Caco-2 (cell line): ENCODE measurements around the gene ABAT. TPM values are rescaled to one million over a fixed set of nuclear protein-coding genes. Genes with fewer than 3 reads are reported as not detected.

ENCODE experiments used
- BruUV-seq: library from RNA; stranded (reverse); fragments of 400-500 nt; replicated peaks from 2 replicates; lab custom pipeline; 2021; lab: Mats Ljungman, UMichigan
- CTCF ChIA-PET: fragments of 300-600 bp; sonication (Branson Sonifier 250); formaldehyde crosslinking; loops from one replicate; lab custom pipeline; 2022; ENCODE audit warnings: antibody characterized with exemption; lab: Charles Lee
- POLR2A ChIA-PET: fragments of 300-600 bp; sonication (Branson Sonifier 250); formaldehyde crosslinking; loops from one replicate; lab custom pipeline; 2022; ENCODE audit warnings: antibody characterized with exemption; lab: Charles Lee
- DNase-seq, 2 experiments: peaks; one replicate each; pipeline versions ENCODE4 v3.0.0 to v3.0.0-alpha.2; 2020 to 2022
- H3K27me3 ChIP-seq: replicated peaks from 2 replicates; pipeline ENCODE4 v1.6.0; 2011; ENCODE audit warnings: low read length; ENCODE audit not compliant: control insufficient read depth, insufficient read depth
- H3K36me3 ChIP-seq: 2 replicates; pipeline ENCODE4 v1.5.1; 2011; ENCODE audit warnings: low read length; ENCODE audit not compliant: control insufficient read depth, insufficient read depth
- H3K4me1 ChIP-seq: fragments of 250-450 bp; sonication (Bioruptor Pico); 2 replicates; pipeline ENCODE4 v1.5.1; 2020; ENCODE audit warnings: mild to moderate bottlenecking
- H3K4me3 ChIP-seq: 2 replicates; pipeline ENCODE4 v1.5.1; 2011; ENCODE audit warnings: low read depth, mild to moderate bottlenecking, control low read depth, low read length
- H3K9me3 ChIP-seq: fragments of 250-450 bp; sonication (Bioruptor Pico); 2 replicates; pipeline ENCODE4 v1.5.1; 2020; ENCODE audit warnings: mild to moderate bottlenecking, moderate library complexity
- H3K27ac Mint-ChIP-seq: one replicate; pipeline ENCODE4 v1.8.0; 2022; ENCODE audit warnings: mixed read lengths; ENCODE audit not compliant: unreplicated experiment
- H3K27me3 Mint-ChIP-seq: one replicate; pipeline ENCODE4 v1.8.0; 2022; ENCODE audit warnings: mixed read lengths; ENCODE audit not compliant: insufficient read depth, unreplicated experiment
- H3K36me3 Mint-ChIP-seq: one replicate; pipeline ENCODE4 v1.8.0; 2022; ENCODE audit warnings: mild to moderate bottlenecking, mixed read lengths; ENCODE audit not compliant: insufficient read depth, unreplicated experiment
- H3K4me1 Mint-ChIP-seq: one replicate; pipeline ENCODE4 v1.8.0; 2022; ENCODE audit warnings: low read depth, mixed read lengths; ENCODE audit not compliant: unreplicated experiment
- H3K4me3 Mint-ChIP-seq: one replicate; pipeline ENCODE4 v1.8.0; 2022; ENCODE audit warnings: mild to moderate bottlenecking, moderate library complexity, mixed read lengths; ENCODE audit not compliant: unreplicated experiment
- H3K9me3 Mint-ChIP-seq: one replicate; pipeline ENCODE4 v1.8.0; 2022; ENCODE audit warnings: mixed read lengths; ENCODE audit not compliant: unreplicated experiment
- CTCF ChIP-seq, 2 experiments: fragments of 200-600 bp in 1 of 2; IDR thresholded peaks; 1 replicate in 1 of 2; 2 replicates in 1 of 2; pipeline versions ENCODE4 v1.5.1 to v1.8.0; 2011 to 2022; ENCODE audit warnings: antibody characterized with exemption in 1 of 2, control low read depth in 1 of 2, inconsistent platforms in 1 of 2, low read depth in 1 of 2, low read length in 1 of 2, mild to moderate bottlenecking in 1 of 2, moderate library complexity in 1 of 2; ENCODE audit not compliant: insufficient read depth in 1 of 2, severe bottlenecking in 1 of 2, unreplicated experiment in 1 of 2
- intact Hi-C: fragments of 100-400 bp; cut with micrococcal nuclease; formaldehyde crosslinking; loops from one replicate; pipeline ENCODE4 v1.10.0; 2022; ENCODE audit not compliant: unreplicated experiment
- total RNA-seq: library from RNA; stranded (reverse); gene quantifications from 2 replicates; pipeline ENCODE4 v1.2.3, GENCODE V29; 2022

ABAT gene
- total RNA-seq, 1 experiment from 2014 or later = 34.9 TPM

- DNase-seq = no peak
- Histone ChIP-seq H3K9me3 (no peaks in the 10 kb centered on the region), H3K4me1 (no peaks in the 10 kb centered on the region), H3K27me3 (no peaks in the 10 kb centered on the region), H3K36me3 (peaks cover 1% of the 10 kb centered on the region), H3K4me3 (no peak overlapping the region)
- intact Hi-C loops = no loop called here
- Mint-ChIP-seq H3K36me3 (peaks cover 41% of the 10 kb centered on the region), H3K27ac (no peak overlapping the region), H3K4me1 (no peaks in the 10 kb centered on the region), H3K4me3 (no peak overlapping the region), H3K9me3 (no peaks in the 10 kb centered on the region), H3K27me3 (no peaks in the 10 kb centered on the region)
- no peak for TF ChIP-seq CTCF (IDR thresholded peaks at IDR 0.05; ENCODE audit: insufficient read depth in 1 of 2, low read depth in 1 of 2, low read length in 1 of 2, severe bottlenecking in 1 of 2, unreplicated experiment in 1 of 2)
- ChIA-PET CTCF (no interaction called here), POLR2A (no interaction called here)
- no TSS peak for BruUV-seq
These were observed 47.0 kb upstream of the ABAT start for GRCh38 chr16:8627456-8627855.

GRCh38 chr16:8628981-8629725, 45.3 kb upstream of the ABAT start:
- Histone ChIP-seq H3K4me1 (no peaks in the 10 kb centered on the region), H3K36me3 (peaks cover 1% of the 10 kb centered on the region), H3K9me3 (no peaks in the 10 kb centered on the region), H3K27me3 (no peaks in the 10 kb centered on the region), H3K4me3 (no peak overlapping the region)
- intact Hi-C loops = no loop called here
- ChIA-PET POLR2A (no interaction called here), CTCF (no interaction called here)
- H3K27me3 Mint-ChIP-seq = no peaks in the 10 kb centered on the region
- TF ChIP-seq CTCF (IDR thresholded peaks at IDR 0.05; ENCODE audit: insufficient read depth in 1 of 2, low read depth in 1 of 2, low read length in 1 of 2, severe bottlenecking in 1 of 2, unreplicated experiment in 1 of 2) = no peak
- BruUV-seq = no TSS peak
- H3K4me3 Mint-ChIP-seq = no peak overlapping the region
- H3K4me1 Mint-ChIP-seq = no peaks in the 10 kb centered on the region
- H3K27ac Mint-ChIP-seq = no peak overlapping the region
- DNase-seq = no peak
- H3K9me3 Mint-ChIP-seq = no peaks in the 10 kb centered on the region
- peaks cover 42% of the 10 kb centered on the region for H3K36me3 Mint-ChIP-seq

- DNase-seq = no peak
- Mint-ChIP-seq H3K9me3 (no peaks in the 10 kb centered on the region), H3K36me3 (peaks cover 43% of the 10 kb centered on the region), H3K27ac (no peak overlapping the region), H3K27me3 (no peaks in the 10 kb centered on the region), H3K4me3 (no peak overlapping the region), H3K4me1 (no peaks in the 10 kb centered on the region)
- no peak for TF ChIP-seq CTCF (IDR thresholded peaks at IDR 0.05; ENCODE audit: insufficient read depth in 1 of 2, low read depth in 1 of 2, low read length in 1 of 2, severe bottlenecking in 1 of 2, unreplicated experiment in 1 of 2)
- no peak overlapping the region for H3K4me3 ChIP-seq
- ChIA-PET POLR2A (no interaction called here), CTCF (no interaction called here)
- no peaks in the 10 kb centered on the region for H3K27me3 ChIP-seq
- H3K4me1 ChIP-seq = no peaks in the 10 kb centered on the region
- no TSS peak for BruUV-seq
- intact Hi-C loops = no loop called here
- H3K36me3 ChIP-seq = peaks cover 1% of the 10 kb centered on the region
- H3K9me3 ChIP-seq = no peaks in the 10 kb centered on the region
These were observed 44.0 kb upstream of the ABAT start for GRCh38 chr16:8630255-8630953.
